Activated T-helper 2 cell treated with anti-CD3 and anti-CD28 coated beads, Interferon-gamma antibody, Interleukin-2, Interleukin-4, amounts not matched to agents 10 μg/mL and 5 μg/mL and 100 μg/mL, durations not matched to agents 14 hours and 24 hours and 36 hours (primary cell): ENCODE results near the gene RDH12. TPM values are rescaled to one million over a fixed set of nuclear protein-coding genes. Genes with fewer than 3 reads are reported as not detected.

ENCODE experiments used
- DNase-seq: peaks from one replicate; pipeline ENCODE4 v3.0.0; 2021; ENCODE audit warnings: low spot score
- H3K27ac Mint-ChIP-seq: one replicate; pipeline ENCODE4 v1.8.0; 2021; ENCODE audit warnings: mixed read lengths
- H3K27me3 Mint-ChIP-seq: one replicate; pipeline ENCODE4 v1.8.0; 2021; ENCODE audit warnings: low read depth, mixed read lengths
- H3K36me3 Mint-ChIP-seq: one replicate; pipeline ENCODE4 v1.8.0; 2021; ENCODE audit warnings: low read depth, mixed read lengths
- H3K4me1 Mint-ChIP-seq: one replicate; pipeline ENCODE4 v1.8.0; 2021; ENCODE audit warnings: low read depth, mixed read lengths
- H3K4me3 Mint-ChIP-seq: one replicate; pipeline ENCODE4 v1.8.0; 2021; ENCODE audit warnings: low read depth, mild to moderate bottlenecking, moderate library complexity, mixed read lengths
- H3K9me3 Mint-ChIP-seq: one replicate; pipeline ENCODE4 v1.8.0; 2021; ENCODE audit warnings: mixed read lengths
- intact Hi-C: fragments of 100-400 bp; cut with micrococcal nuclease; formaldehyde crosslinking; loops from one replicate; pipeline ENCODE4 v1.15.1; 2023
- total RNA-seq: library from RNA; stranded (reverse); gene quantifications from 2 replicates; pipeline ENCODE4 v1.2.3, GENCODE V29; 2022

The RDH12 gene
- total RNA-seq, 1 donor from 2014 or later: not detected

GRCh38 chr14:67734675-67735074, 33.0 kb downstream of the RDH12 start:
- no peaks in the 10 kb centered on the region for H3K4me1 Mint-ChIP-seq
- H3K27me3 Mint-ChIP-seq: peaks cover 2% of the 10 kb centered on the region
- intact Hi-C loops: no loop called here
- no peaks in the 10 kb centered on the region for H3K36me3 Mint-ChIP-seq
- no peaks in the 10 kb centered on the region for H3K9me3 Mint-ChIP-seq
- no peak overlapping the region for H3K27ac Mint-ChIP-seq
- no peak for DNase-seq
- H3K4me3 Mint-ChIP-seq: no peak overlapping the region

GRCh38 chr14:67735336-67736147, 33.9 kb downstream of the RDH12 start:
- Mint-ChIP-seq H3K27ac (no peak overlapping the region), H3K36me3 (no peaks in the 10 kb centered on the region), H3K4me3 (no peak overlapping the region), H3K9me3 (no peaks in the 10 kb centered on the region), H3K4me1 (no peaks in the 10 kb centered on the region), H3K27me3 (peaks cover 2% of the 10 kb centered on the region)
- DNase-seq: no peak
- intact Hi-C loops: no loop called here

DNA sequence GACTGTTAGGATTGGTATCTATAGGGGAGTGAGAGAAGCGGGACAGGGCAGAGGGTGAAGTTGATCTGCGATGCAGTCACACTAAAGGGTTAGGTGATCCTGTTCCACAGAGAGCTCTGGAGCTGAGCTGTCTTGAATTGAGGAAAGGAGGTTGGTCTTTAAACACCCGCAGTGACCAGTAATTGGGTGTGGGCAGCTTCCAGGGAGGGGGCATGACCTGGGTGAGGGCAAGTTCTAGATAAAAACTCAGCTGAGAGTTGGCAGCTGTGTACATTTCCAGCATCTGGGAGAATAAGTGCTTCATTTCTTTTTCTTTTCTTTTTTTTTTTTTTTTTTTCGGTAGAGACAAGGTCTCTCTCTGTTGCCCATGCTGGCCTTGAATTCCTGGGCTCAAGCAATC, 35.1 kb downstream of the RDH12 start:
- Mint-ChIP-seq H3K36me3 (no peaks in the 10 kb centered on the region), H3K4me1 (no peaks in the 10 kb centered on the region)
- intact Hi-C loops: no loop called here

GRCh38 chr14:67738740-67739504, 37.2 kb downstream of the RDH12 start:
- no peak for DNase-seq

More for the DNA sequence above, 35.1 kb downstream of the RDH12 start:
- Mint-ChIP-seq H3K27ac (no peak overlapping the region), H3K4me3 (no peak overlapping the region), H3K27me3 (peaks cover 4% of the 10 kb centered on the region), H3K9me3 (no peaks in the 10 kb centered on the region)
- DNase-seq: no peak

GRCh38 chr14:67744046-67744445, 42.4 kb downstream of the RDH12 start:
- Mint-ChIP-seq H3K9me3 (no peaks in the 10 kb centered on the region), H3K4me1 (peaks cover 6% of the 10 kb centered on the region), H3K27ac (no peak overlapping the region), H3K4me3 (no peak overlapping the region), H3K27me3 (peaks cover 2% of the 10 kb centered on the region), H3K36me3 (peaks cover 4% of the 10 kb centered on the region)
- no peak for DNase-seq
- intact Hi-C loops: no loop called here

More at GRCh38 chr14:67738740-67739504, 37.2 kb downstream of the RDH12 start:
- Mint-ChIP-seq H3K36me3 (no peaks in the 10 kb centered on the region), H3K9me3 (no peaks in the 10 kb centered on the region), H3K27ac (no peak overlapping the region), H3K4me3 (no peak overlapping the region), H3K27me3 (peaks cover 4% of the 10 kb centered on the region), H3K4me1 (no peaks in the 10 kb centered on the region)
- intact Hi-C loops: no loop called here

- Mint-ChIP-seq H3K4me3 (no peak overlapping the region), H3K9me3 (no peaks in the 10 kb centered on the region), H3K27ac (no peak overlapping the region), H3K4me1 (peaks cover 6% of the 10 kb centered on the region), H3K36me3 (peaks cover 15% of the 10 kb centered on the region), H3K27me3 (no peaks in the 10 kb centered on the region)
- intact Hi-C loops: no loop called here
- no peak for DNase-seq
These were observed 45.2 kb downstream of the RDH12 start for GRCh38 chr14:67746927-67747326.

DNA sequence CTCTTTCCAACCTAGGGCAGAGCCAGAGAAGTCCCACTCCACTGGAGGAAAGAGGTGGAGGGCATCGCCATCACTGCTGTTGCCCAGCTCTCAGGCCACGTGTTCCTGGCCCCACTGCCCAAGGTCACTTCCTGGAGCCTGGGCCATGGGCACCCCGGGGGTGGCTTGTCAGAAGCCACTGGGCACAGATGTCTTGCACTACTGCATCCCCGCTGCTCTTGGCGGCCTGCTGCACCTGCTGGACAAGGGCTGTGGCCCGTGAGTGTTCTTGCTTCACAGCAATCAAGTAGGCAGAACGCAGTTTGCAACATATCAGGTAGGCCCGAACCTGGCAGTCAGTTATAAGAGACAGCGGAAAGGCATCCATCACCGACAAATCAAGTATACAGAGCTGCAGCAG, 46.6 kb downstream of the RDH12 start:
- no peak for DNase-seq
- no peak overlapping the region for H3K27ac Mint-ChIP-seq
- no peaks in the 10 kb centered on the region for H3K27me3 Mint-ChIP-seq
- intact Hi-C loops: no loop called here
- no peak overlapping the region for H3K4me3 Mint-ChIP-seq
- no peaks in the 10 kb centered on the region for H3K9me3 Mint-ChIP-seq
- H3K4me1 Mint-ChIP-seq: peaks cover 6% of the 10 kb centered on the region
- peaks cover 21% of the 10 kb centered on the region for H3K36me3 Mint-ChIP-seq

DNA sequence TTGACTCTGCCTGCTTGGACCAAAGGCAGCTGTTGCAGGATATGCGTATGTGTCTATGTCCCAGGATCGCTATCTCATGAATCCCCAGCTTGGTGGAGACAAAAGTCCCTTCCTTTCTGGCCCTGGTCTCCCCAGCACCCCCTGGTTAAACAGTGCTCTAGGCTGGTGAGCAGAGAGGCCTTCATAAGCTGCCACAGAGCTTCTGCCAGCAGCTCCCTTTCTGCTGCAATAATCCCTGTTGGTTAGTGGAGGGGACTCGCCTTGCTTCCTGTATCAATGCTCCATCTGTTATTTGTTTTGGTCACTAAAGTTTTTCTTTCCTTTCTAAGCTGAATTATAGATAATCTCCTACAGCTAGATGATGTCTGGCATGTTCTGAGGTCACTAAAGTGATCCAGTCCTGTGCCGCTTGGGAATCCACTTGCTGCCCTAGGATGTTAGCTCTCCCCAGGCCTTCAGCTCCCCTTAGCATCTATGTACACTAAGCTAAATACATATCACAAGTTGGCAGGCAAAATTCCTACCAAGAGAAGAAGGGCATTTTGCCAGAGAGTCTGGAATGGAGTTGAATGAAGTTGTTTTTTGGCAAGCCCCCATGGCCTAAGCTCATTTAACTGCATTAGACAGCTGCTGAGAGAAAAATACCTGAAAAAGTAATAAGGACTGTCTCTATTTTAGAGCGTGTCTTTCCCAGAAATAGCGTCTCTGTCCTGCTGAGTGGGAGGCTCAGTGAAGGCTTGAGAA, 47.8 kb downstream of the RDH12 start:
- Mint-ChIP-seq H3K4me3 (no peak overlapping the region), H3K4me1 (peaks cover 6% of the 10 kb centered on the region), H3K36me3 (peaks cover 29% of the 10 kb centered on the region), H3K27me3 (no peaks in the 10 kb centered on the region), H3K9me3 (no peaks in the 10 kb centered on the region), H3K27ac (no peak overlapping the region)
- intact Hi-C loops: no loop called here
- DNase-seq: no peak

- Mint-ChIP-seq H3K9me3 (no peaks in the 10 kb centered on the region), H3K27ac (no peak overlapping the region), H3K27me3 (no peaks in the 10 kb centered on the region), H3K4me1 (no peaks in the 10 kb centered on the region), H3K4me3 (no peak overlapping the region), H3K36me3 (peaks cover 31% of the 10 kb centered on the region)
- DNase-seq: no peak
- intact Hi-C loops: no loop called here
These were observed 54.8 kb downstream of the RDH12 start for GRCh38 chr14:67756496-67756895.

GRCh38 chr14:67757175-67757574, 55.5 kb downstream of the RDH12 start:
- H3K36me3 Mint-ChIP-seq: peaks cover 30% of the 10 kb centered on the region
- no peaks in the 10 kb centered on the region for H3K27me3 Mint-ChIP-seq
- intact Hi-C loops: no loop called here

DNA sequence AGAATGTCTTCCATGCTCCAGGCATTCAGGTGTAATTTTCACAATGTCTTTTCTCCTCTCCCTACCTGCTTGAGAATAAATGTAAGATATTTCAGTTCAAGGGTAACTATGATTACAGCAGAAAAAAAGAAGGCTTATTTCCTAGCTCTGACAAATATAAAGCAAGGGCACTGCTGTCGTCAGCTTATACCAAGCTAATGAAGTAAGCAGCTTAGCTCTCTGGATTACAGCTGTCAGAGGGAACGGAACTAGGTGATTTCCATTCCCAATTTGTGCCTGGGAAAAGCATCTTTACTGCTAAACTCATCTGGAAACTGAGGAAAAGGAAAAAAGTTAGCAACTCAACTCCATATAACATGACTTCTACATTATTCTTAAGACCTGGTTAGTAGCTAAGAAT, 58.2 kb downstream of the RDH12 start:
- intact Hi-C loops: no loop called here
- H3K27ac Mint-ChIP-seq: no peak overlapping the region
- peaks cover 26% of the 10 kb centered on the region for H3K36me3 Mint-ChIP-seq
- H3K4me1 Mint-ChIP-seq: no peaks in the 10 kb centered on the region
- no peak for DNase-seq
- H3K9me3 Mint-ChIP-seq: no peaks in the 10 kb centered on the region
- no peak overlapping the region for H3K4me3 Mint-ChIP-seq
- H3K27me3 Mint-ChIP-seq: no peaks in the 10 kb centered on the region

More at GRCh38 chr14:67757175-67757574, 55.5 kb downstream of the RDH12 start:
- Mint-ChIP-seq H3K9me3 (no peaks in the 10 kb centered on the region), H3K4me3 (no peak overlapping the region), H3K27ac (no peak overlapping the region), H3K4me1 (no peaks in the 10 kb centered on the region)
- no peak for DNase-seq

- no peak for DNase-seq
- Mint-ChIP-seq H3K36me3 (peaks cover 37% of the 10 kb centered on the region), H3K9me3 (no peaks in the 10 kb centered on the region), H3K4me3 (no peak overlapping the region), H3K27ac (no peak overlapping the region), H3K27me3 (no peaks in the 10 kb centered on the region), H3K4me1 (no peaks in the 10 kb centered on the region)
- intact Hi-C loops: no loop called here
These were observed 60.4 kb downstream of the RDH12 start for GRCh38 chr14:67762051-67762450.
